ENCODE data around the gene PRLH.

Gene PRLH

GRCh38 chr2:237535385-237536082, 30.8 kb upstream of the PRLH start:
- TF ChIP-seq, protein P1, sequence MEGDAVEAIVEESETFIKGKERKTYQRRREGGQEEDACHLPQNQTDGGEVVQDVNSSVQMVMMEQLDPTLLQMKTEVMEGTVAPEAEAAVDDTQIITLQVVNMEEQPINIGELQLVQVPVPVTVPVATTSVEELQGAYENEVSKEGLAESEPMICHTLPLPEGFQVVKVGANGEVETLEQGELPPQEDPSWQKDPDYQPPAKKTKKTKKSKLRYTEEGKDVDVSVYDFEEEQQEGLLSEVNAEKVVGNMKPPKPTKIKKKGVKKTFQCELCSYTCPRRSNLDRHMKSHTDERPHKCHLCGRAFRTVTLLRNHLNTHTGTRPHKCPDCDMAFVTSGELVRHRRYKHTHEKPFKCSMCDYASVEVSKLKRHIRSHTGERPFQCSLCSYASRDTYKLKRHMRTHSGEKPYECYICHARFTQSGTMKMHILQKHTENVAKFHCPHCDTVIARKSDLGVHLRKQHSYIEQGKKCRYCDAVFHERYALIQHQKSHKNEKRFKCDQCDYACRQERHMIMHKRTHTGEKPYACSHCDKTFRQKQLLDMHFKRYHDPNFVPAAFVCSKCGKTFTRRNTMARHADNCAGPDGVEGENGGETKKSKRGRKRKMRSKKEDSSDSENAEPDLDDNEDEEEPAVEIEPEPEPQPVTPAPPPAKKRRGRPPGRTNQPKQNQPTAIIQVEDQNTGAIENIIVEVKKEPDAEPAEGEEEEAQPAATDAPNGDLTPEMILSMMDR (conservative IDR thresholded peaks at IDR 0.05), result no peak
- no peak overlapping the region for H3K27ac ChIP-seq

DNA sequence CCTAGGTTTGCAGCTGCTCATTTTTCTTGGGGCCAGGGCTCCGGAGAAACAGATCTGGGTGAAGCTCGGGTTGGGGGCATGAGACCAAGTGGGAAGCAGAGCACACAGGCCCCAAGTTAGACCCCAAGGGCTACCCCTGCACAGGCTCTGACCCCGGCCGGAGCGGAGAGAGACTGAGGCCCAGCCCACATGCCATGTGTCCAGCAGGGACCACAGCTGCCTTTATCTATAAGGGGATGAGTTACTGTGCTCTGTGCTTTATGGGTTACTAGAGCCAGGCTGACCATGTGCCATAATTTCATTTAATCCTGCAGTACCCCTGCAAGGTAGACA, 30.3 kb upstream of the PRLH start:
- no peak overlapping the region for H3K27ac ChIP-seq
- TF ChIP-seq, protein P1 (conservative IDR thresholded peaks at IDR 0.05), result no peak

- no peak overlapping the region for H3K27ac ChIP-seq
- TF ChIP-seq, protein P1 (conservative IDR thresholded peaks at IDR 0.05), result no peak
Measured at GRCh38 chr2:237536617-237537016, 29.8 kb upstream of the PRLH start.

GRCh38 chr2:237538001-237538720, 28.2 kb upstream of the PRLH start:
- TF ChIP-seq, protein P1 (conservative IDR thresholded peaks at IDR 0.05), result no peak

DNA sequence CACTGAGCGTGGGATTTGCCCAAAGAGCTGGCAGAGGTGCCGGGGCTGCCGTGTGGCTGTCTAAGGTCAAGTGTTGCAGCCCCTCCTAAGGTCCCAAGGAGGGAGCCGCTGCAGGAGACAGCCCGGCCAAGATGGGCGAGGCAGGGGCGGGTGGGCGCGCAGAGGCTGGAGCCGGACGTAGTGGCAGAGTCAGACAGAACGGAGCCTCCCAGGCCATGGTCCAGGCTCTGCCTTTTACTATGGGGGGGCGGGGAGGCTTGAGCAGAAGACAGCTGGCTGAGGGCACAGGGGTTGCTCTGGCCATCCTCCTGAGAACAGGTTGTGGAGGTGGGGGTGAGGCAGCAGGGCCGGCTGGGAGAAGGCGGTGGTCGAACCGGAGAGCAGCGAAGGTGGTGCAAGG, 27.5 kb upstream of the PRLH start:
- H3K27ac ChIP-seq, result no peak overlapping the region
- TF ChIP-seq, protein P1 (conservative IDR thresholded peaks at IDR 0.05), result no peak

More at GRCh38 chr2:237538001-237538720, 28.2 kb upstream of the PRLH start:
- H3K27ac ChIP-seq, result no peak overlapping the region

DNA sequence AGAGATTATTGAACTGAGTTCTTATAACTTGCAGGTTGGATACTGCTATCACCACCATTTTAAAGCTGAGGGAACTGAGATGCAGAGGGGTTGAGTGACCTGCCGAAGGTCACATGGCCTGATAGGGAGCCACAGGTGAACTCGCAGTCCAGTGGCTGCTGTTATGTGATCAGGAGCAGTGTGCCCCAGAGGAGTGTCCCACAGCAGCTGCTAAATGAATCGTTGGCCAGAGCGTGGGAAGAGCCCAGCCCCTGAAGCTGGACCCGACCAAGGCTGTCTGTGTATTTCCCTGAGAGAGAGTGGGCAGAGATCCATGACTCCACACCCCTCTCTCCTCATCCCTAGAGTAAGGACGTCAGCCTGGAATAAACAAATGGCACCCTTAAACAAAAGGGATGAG, 26.7 kb upstream of the PRLH start:
- H3K27ac ChIP-seq, result no peak overlapping the region
- TF ChIP-seq, protein P1 (conservative IDR thresholded peaks at IDR 0.05), result no peak

- no peak overlapping the region for H3K27ac ChIP-seq
- TF ChIP-seq, protein P1 (conservative IDR thresholded peaks at IDR 0.05), result no peak
Measured at GRCh38 chr2:237540223-237540775, 26.1 kb upstream of the PRLH start.
